Testis (tissue), 2 donors: ENCODE results near the gene POLR3A.

ENCODE experiments used
- POLR2A ChIP-seq: fragments of 450-650 bp; IDR thresholded peaks from one replicate; pipeline ENCODE4 v1.6.1; 2017; ENCODE audit warnings: antibody characterized with exemption, mild to moderate bottlenecking, moderate library complexity
- TF ChIP-seq, protein P1 (sequence below), 3 experiments: fragments of 450-650 bp in 2 of 3; fragments of 200-600 bp in 1 of 3; sonication (generic) in 1 of 3; IDR thresholded peaks; one replicate each; pipeline ENCODE4 v1.5.1; 2016 to 2019; ENCODE audit warnings: antibody characterized with exemption in 3 of 3, mild to moderate bottlenecking in 2 of 3, moderate library complexity in 1 of 3

DNA sequence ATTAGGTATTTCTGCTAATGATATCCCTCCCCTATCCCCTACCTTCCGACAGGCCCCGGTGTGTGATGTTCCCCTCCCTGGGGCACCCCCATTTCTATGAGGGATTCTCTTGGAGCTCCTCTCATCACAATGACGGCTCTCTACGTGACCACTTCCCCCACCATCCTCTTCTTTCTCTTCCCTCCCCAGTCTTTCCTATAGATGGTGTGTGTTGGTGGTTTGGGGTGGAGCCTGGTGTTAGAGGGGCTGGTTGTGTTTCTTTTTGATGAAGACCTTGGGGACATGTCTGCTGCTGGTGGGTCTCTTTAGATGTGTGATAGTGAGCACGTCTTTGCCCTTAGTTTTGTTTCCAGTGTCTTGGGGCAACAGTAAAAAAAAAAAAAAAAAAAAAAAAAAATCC lies 33.0 kb upstream of the POLR3A start:
- TF ChIP-seq POLR2A = no peak
- TF ChIP-seq, protein P1, sequence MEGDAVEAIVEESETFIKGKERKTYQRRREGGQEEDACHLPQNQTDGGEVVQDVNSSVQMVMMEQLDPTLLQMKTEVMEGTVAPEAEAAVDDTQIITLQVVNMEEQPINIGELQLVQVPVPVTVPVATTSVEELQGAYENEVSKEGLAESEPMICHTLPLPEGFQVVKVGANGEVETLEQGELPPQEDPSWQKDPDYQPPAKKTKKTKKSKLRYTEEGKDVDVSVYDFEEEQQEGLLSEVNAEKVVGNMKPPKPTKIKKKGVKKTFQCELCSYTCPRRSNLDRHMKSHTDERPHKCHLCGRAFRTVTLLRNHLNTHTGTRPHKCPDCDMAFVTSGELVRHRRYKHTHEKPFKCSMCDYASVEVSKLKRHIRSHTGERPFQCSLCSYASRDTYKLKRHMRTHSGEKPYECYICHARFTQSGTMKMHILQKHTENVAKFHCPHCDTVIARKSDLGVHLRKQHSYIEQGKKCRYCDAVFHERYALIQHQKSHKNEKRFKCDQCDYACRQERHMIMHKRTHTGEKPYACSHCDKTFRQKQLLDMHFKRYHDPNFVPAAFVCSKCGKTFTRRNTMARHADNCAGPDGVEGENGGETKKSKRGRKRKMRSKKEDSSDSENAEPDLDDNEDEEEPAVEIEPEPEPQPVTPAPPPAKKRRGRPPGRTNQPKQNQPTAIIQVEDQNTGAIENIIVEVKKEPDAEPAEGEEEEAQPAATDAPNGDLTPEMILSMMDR (IDR thresholded peaks at IDR 0.05) = no peak
